HL-60 (cell line): ENCODE measurements around the gene ZG16B.

Source experiments
- DNase-seq, 2 experiments: peaks; one replicate each; pipeline ENCODE4 v3.0.0-alpha.2; 2010 to 2020; ENCODE audit warnings: low read depth in 1 of 2, low spot score in 1 of 2
- H3K27ac ChIP-seq: fragments of 250-450 bp; sonication (Bioruptor Pico); replicated peaks from 2 replicates; pipeline ENCODE4 v1.5.1; 2020; ENCODE audit warnings: mild to moderate bottlenecking, moderate library complexity
- H3K27me3 ChIP-seq: fragments of 250-450 bp; sonication (Bioruptor Pico); 2 replicates; pipeline ENCODE4 v1.5.1; 2021; ENCODE audit warnings: mild to moderate bottlenecking, moderate library complexity; ENCODE audit not compliant: insufficient read depth, poor library complexity, severe bottlenecking
- H3K4me3 ChIP-seq: replicated peaks from 2 replicates; pipeline ENCODE4 v1.5.1; 2011; ENCODE audit warnings: mild to moderate bottlenecking, control low read depth, low read length; ENCODE audit not compliant: insufficient read depth
- CTCF ChIP-seq: IDR thresholded peaks from one replicate; pipeline ENCODE4 v1.5.1; 2011; ENCODE audit warnings: low read length, control low read depth, inconsistent platforms; ENCODE audit not compliant: insufficient read depth
- GABPA ChIP-seq: IDR thresholded peaks from 2 replicates; pipeline ENCODE4 v1.6.1; 2012; ENCODE audit warnings: low read depth
- POLR2AphosphoS5 ChIP-seq: IDR thresholded peaks from 2 replicates; pipeline ENCODE4 v1.6.1; 2012; ENCODE audit warnings: low read depth
- SPI1 ChIP-seq: IDR thresholded peaks from 2 replicates; pipeline ENCODE4 v1.6.1; 2012; ENCODE audit warnings: low read depth, mild to moderate bottlenecking, borderline replicate concordance
- TF ChIP-seq, protein P1 (sequence below): IDR thresholded peaks from 2 replicates; pipeline ENCODE4 v1.6.1; 2012; ENCODE audit warnings: low read depth; ENCODE audit not compliant: insufficient replicate concordance

The ZG16B gene

DNA sequence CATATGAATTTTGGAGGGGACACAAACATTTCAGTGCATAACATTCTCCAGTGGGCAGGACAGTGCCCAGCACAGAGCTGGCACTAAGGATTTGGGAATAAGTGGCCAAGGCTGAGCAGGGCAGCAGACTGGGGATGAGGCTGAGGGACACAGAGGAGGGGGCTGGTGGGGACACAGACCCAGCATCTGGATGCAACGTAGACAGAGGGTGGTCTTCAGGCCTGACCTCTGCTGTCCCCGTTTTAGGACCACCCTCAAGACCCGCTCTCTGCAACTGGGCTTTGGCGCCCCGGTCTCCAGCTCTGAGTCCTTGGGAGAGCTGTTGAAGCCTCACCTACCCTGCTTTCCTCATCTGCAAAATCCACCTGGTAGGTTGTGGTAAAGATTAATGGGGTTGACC lies 39.5 kb upstream of the ZG16B start:
- DNase-seq = no peak
- no peak for TF ChIP-seq POLR2AphosphoS5
- no peak for TF ChIP-seq GABPA
- no peak for TF ChIP-seq CTCF
- TF ChIP-seq, protein P1, sequence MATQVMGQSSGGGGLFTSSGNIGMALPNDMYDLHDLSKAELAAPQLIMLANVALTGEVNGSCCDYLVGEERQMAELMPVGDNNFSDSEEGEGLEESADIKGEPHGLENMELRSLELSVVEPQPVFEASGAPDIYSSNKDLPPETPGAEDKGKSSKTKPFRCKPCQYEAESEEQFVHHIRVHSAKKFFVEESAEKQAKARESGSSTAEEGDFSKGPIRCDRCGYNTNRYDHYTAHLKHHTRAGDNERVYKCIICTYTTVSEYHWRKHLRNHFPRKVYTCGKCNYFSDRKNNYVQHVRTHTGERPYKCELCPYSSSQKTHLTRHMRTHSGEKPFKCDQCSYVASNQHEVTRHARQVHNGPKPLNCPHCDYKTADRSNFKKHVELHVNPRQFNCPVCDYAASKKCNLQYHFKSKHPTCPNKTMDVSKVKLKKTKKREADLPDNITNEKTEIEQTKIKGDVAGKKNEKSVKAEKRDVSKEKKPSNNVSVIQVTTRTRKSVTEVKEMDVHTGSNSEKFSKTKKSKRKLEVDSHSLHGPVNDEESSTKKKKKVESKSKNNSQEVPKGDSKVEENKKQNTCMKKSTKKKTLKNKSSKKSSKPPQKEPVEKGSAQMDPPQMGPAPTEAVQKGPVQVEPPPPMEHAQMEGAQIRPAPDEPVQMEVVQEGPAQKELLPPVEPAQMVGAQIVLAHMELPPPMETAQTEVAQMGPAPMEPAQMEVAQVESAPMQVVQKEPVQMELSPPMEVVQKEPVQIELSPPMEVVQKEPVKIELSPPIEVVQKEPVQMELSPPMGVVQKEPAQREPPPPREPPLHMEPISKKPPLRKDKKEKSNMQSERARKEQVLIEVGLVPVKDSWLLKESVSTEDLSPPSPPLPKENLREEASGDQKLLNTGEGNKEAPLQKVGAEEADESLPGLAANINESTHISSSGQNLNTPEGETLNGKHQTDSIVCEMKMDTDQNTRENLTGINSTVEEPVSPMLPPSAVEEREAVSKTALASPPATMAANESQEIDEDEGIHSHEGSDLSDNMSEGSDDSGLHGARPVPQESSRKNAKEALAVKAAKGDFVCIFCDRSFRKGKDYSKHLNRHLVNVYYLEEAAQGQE = no peak
- TF ChIP-seq SPI1 = no peak
- no peak overlapping the region for H3K4me3 ChIP-seq
- H3K27me3 ChIP-seq = peaks cover 16% of the 10 kb centered on the region
- H3K27ac ChIP-seq = no peak overlapping the region

DNA sequence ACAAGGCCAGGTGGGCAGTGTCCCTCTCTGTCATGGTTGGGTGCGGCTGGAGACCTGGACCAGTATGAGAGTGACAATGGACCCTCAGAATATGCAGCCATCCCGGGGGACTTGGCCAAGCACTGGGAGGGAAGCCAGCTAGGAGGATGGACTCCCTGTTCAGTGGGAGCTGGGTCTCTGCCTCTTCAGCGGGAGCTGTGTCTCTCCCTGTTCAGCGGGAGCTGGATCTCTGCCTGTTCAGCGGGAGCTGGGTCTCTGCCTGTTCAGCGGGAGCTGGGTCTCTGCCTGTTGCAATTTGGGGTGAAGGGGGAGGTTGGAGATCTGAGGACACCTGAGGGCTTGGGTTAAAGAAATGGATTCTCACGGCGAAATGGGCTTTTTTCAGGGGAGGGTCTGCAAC lies 38.9 kb upstream of the ZG16B start:
- DNase-seq = no peak
- TF ChIP-seq, protein P1 = no peak
- no peak for TF ChIP-seq SPI1
- no peak for TF ChIP-seq CTCF
- no peak for TF ChIP-seq POLR2AphosphoS5
- no peak for TF ChIP-seq GABPA
- H3K27me3 ChIP-seq = peaks cover 11% of the 10 kb centered on the region
- H3K27ac ChIP-seq = no peak overlapping the region
- H3K4me3 ChIP-seq = no peak overlapping the region

- H3K27me3 ChIP-seq = peaks cover 5% of the 10 kb centered on the region
These were observed 37.2 kb upstream of the ZG16B start for GRCh38 chr16:2792940-2793339.

More at GRCh38 chr16:2792940-2793339, 37.2 kb upstream of the ZG16B start:
- no peak overlapping the region for H3K4me3 ChIP-seq
- no peak for DNase-seq
- no peak overlapping the region for H3K27ac ChIP-seq
- TF ChIP-seq CTCF (no peak), POLR2AphosphoS5 (no peak), GABPA (no peak), SPI1 (no peak)
- TF ChIP-seq, protein P1 = no peak
